WTC11 (cell line): ENCODE measurements around the gene ZNF823.

ENCODE experiments used
- ATF6 ChIP-seq: sonication (generic); formaldehyde crosslinking; IDR thresholded peaks from 2 replicates; pipeline ENCODE4 v1.8.1; 2023; ENCODE audit warnings: mild to moderate bottlenecking, missing genetic modification reagents
- ESRRA ChIP-seq: sonication (generic); formaldehyde crosslinking; IDR thresholded peaks from 2 replicates; pipeline ENCODE4 v1.8.1; 2022; ENCODE audit warnings: mild to moderate bottlenecking, missing genetic modification reagents, borderline replicate concordance
- ETV6 ChIP-seq: sonication (generic); formaldehyde crosslinking; IDR thresholded peaks from 2 replicates; pipeline ENCODE4 v1.8.1; 2022; ENCODE audit warnings: mild to moderate bottlenecking, missing genetic modification reagents
- FOXJ3 ChIP-seq: sonication (generic); formaldehyde crosslinking; IDR thresholded peaks from 2 replicates; pipeline ENCODE4 v1.9.0; 2021; ENCODE audit warnings: missing genetic modification reagents, mild to moderate bottlenecking, borderline replicate concordance
- FOXK1 ChIP-seq: sonication (generic); formaldehyde crosslinking; IDR thresholded peaks from 2 replicates; pipeline ENCODE4 v1.8.0; 2022; ENCODE audit warnings: mild to moderate bottlenecking, moderate library complexity, missing genetic modification reagents
- HMGA2 ChIP-seq: fragments of 250-450 bp; sonication (Bioruptor Pico); IDR thresholded peaks from 2 replicates; pipeline ENCODE4 v1.4.0; 2021; ENCODE audit warnings: mild to moderate bottlenecking, moderate library complexity
- MYBL2 ChIP-seq: sonication (generic); formaldehyde crosslinking; IDR thresholded peaks from 2 replicates; pipeline ENCODE4 v1.8.1; 2023; ENCODE audit warnings: mild to moderate bottlenecking, moderate library complexity, missing genetic modification reagents
- ZBTB21 ChIP-seq: sonication (generic); formaldehyde crosslinking; IDR thresholded peaks from 2 replicates; pipeline ENCODE4 v1.8.1; 2023; ENCODE audit warnings: mild to moderate bottlenecking, missing genetic modification reagents, borderline replicate concordance
- ZNF317 ChIP-seq: sonication (generic); formaldehyde crosslinking; IDR thresholded peaks from 2 replicates; pipeline ENCODE4 v1.8.1; 2023; ENCODE audit warnings: low read depth, mild to moderate bottlenecking, moderate library complexity, missing genetic modification reagents, borderline replicate concordance
- ZNF512 ChIP-seq: sonication (generic); formaldehyde crosslinking; IDR thresholded peaks from 2 replicates; pipeline ENCODE4 v1.8.1; 2022; ENCODE audit warnings: missing genetic modification reagents, borderline replicate concordance
- ZNF532 ChIP-seq: fragments of 250-450 bp; sonication (Bioruptor Pico); IDR thresholded peaks from 2 replicates; pipeline ENCODE4 v1.9.0; 2021; ENCODE audit warnings: mild to moderate bottlenecking, borderline replicate concordance
- TF ChIP-seq, protein P1 (sequence below): fragments of 200-600 bp; IDR thresholded peaks from 2 replicates; pipeline ENCODE4 v1.8.0; 2022; ENCODE audit warnings: antibody characterized with exemption
- TF ChIP-seq, protein P2 (sequence below): sonication (generic); formaldehyde crosslinking; IDR thresholded peaks from 2 replicates; pipeline ENCODE4 v1.8.1; 2023; ENCODE audit warnings: mild to moderate bottlenecking, missing genetic modification reagents, moderate library complexity
- TF ChIP-seq, protein P3 (sequence below): fragments of 250-450 bp; sonication (Bioruptor Pico); IDR thresholded peaks from 2 replicates; pipeline ENCODE4 v1.9.0; 2021; ENCODE audit warnings: moderate library complexity, mild to moderate bottlenecking, inconsistent platforms, borderline replicate concordance

- TF ChIP-seq ATF6 (CRISPR knock-in tag) (no peak), ZBTB21 (no peak), ZNF512 (CRISPR knock-in tag) (no peak), HMGA2 (CRISPR knock-in tag) (no peak), ZNF532 (CRISPR knock-in tag) (no peak), FOXJ3 (CRISPR knock-in tag) (no peak), ESRRA (no peak), ETV6 (CRISPR knock-in tag) (no peak), FOXK1 (CRISPR knock-in tag) (no peak), MYBL2 (CRISPR knock-in tag) (no peak), ZNF317 (CRISPR knock-in tag) (no peak)
- TF ChIP-seq, protein P1, sequence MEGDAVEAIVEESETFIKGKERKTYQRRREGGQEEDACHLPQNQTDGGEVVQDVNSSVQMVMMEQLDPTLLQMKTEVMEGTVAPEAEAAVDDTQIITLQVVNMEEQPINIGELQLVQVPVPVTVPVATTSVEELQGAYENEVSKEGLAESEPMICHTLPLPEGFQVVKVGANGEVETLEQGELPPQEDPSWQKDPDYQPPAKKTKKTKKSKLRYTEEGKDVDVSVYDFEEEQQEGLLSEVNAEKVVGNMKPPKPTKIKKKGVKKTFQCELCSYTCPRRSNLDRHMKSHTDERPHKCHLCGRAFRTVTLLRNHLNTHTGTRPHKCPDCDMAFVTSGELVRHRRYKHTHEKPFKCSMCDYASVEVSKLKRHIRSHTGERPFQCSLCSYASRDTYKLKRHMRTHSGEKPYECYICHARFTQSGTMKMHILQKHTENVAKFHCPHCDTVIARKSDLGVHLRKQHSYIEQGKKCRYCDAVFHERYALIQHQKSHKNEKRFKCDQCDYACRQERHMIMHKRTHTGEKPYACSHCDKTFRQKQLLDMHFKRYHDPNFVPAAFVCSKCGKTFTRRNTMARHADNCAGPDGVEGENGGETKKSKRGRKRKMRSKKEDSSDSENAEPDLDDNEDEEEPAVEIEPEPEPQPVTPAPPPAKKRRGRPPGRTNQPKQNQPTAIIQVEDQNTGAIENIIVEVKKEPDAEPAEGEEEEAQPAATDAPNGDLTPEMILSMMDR: no peak
- TF ChIP-seq, protein P2, sequence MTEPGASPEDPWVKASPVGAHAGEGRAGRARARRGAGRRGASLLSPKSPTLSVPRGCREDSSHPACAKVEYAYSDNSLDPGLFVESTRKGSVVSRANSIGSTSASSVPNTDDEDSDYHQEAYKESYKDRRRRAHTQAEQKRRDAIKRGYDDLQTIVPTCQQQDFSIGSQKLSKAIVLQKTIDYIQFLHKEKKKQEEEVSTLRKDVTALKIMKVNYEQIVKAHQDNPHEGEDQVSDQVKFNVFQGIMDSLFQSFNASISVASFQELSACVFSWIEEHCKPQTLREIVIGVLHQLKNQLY (CRISPR knock-in tag): no peak
- TF ChIP-seq, protein P3, sequence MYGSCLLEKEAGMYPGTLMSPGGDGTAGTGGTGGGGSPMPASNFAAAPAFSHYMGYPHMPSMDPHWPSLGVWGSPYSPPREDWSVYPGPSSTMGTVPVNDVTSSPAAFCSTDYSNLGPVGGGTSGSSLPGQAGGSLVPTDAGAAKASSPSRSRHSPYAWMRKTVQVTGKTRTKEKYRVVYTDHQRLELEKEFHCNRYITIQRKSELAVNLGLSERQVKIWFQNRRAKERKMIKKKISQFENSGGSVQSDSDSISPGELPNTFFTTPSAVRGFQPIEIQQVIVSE: no peak
Measured at GRCh38 chr19:11769995-11770394, 31.2 kb upstream of the ZNF823 start.
